Adrenal gland (tissue), 12 donors: Measurements from ENCODE around the gene RAB3IL1. TPM values are rescaled to one million over a fixed set of nuclear protein-coding genes. Genes with fewer than 3 reads are reported as not detected.

ENCODE experiments used
- DNase-seq, 7 donors: peaks; one replicate each; pipeline ENCODE4 v3.0.0-alpha.2; 2019 to 2020
- H3K27ac ChIP-seq, 5 donors: fragments of 200-600 bp; sonication (generic) in 4 of 5; 1 replicate in 3 of 5; 2 replicates in 2 of 5; pipeline versions ENCODE4 v1.5.1 to v1.8.0; 2016 to 2020; ENCODE audit warnings: mild to moderate bottlenecking in 1 of 5
- H3K27me3 ChIP-seq: fragments of 200-600 bp; 2 replicates; pipeline ENCODE4 v1.8.0; 2021
- H3K36me3 ChIP-seq, 2 donors: fragments of 200-600 bp; replicated peaks in 1 of 2; 1 replicate in 1 of 2; 2 replicates in 1 of 2; pipeline versions ENCODE4 v1.5.1 to v1.8.0; 2018 to 2022
- H3K4me1 ChIP-seq, 2 donors: fragments of 200-600 bp; replicated peaks in 1 of 2; 1 replicate in 1 of 2; 2 replicates in 1 of 2; pipeline versions ENCODE4 v1.5.1 to v1.8.0; 2018 to 2021
- H3K4me3 ChIP-seq, 4 donors: fragments of 200-600 bp; sonication (generic) in 3 of 4; one replicate each; pipeline ENCODE4 v1.5.1; 2016 to 2018
- H3K9me3 ChIP-seq, 3 donors: fragments of 200-600 bp; sonication (generic) in 1 of 3; replicated peaks in 1 of 3; 1 replicate in 2 of 3; 2 replicates in 1 of 3; pipeline versions ENCODE4 v1.5.1 to v1.8.0; 2016 to 2021
- POLR2A ChIP-seq, 2 donors: fragments of 450-650 bp; IDR thresholded peaks; one replicate each; pipeline ENCODE4 v1.6.1; 2017; ENCODE audit warnings: antibody characterized with exemption in 2 of 2, mild to moderate bottlenecking in 2 of 2, moderate library complexity in 1 of 2
- WGBS, 4 donors: extraction: QIAGEN DNeasy Blood & Tissue Kit in 2 of 4; methylation state at CpG; one replicate each; pipeline versions ENCODE4 v1.1.5 to v1.1.7; 2013 to 2017; 5-methylcytosine and 5-hydroxymethylcytosine counted together
- intact Hi-C, 2 donors: fragments of 100-400 bp; cut with DNase I; formaldehyde crosslinking; loops; one replicate each; pipeline versions ENCODE4 v1.14.1 to v1.15.0; 2022 to 2023
- polyA plus RNA-seq, 3 donors: library from polyadenylated mRNA; stranded (reverse); fragments of 200-250 nt in 2 of 3; fragments of 350-450 nt in 1 of 3; fragmentation: Illumina TruSeq in 1 of 3; extraction: RNeasy Lipid Tissue Mini Kit (QIAGEN cat#74804) in 1 of 3; gene quantifications; one replicate each; pipeline ENCODE4 v1.2.3, GENCODE V29; 2013 to 2014
- total RNA-seq, 9 donors: library from RNA; depleted of rRNA in 4 of 9; stranded (reverse); fragments of >200 nt in 4 of 9; fragments of 120-200 nt in 1 of 9; fragmentation: NEBNext Ultra II Directional in 1 of 9; extraction: Animal tissue kit (Norgen Biotek cat#: 25700) in 1 of 9; gene quantifications; one replicate each; pipeline versions ENCODE4 v1.1.0 to v1.2.4, GENCODE V29; 2013 to 2023
- TF ChIP-seq, protein P1 (sequence below), 6 experiments: fragments of 450-650 bp in 4 of 6; fragments of 200-600 bp in 2 of 6; sonication (generic) in 1 of 6; IDR thresholded peaks; 1 replicate in 5 of 6; 2 replicates in 1 of 6; pipeline versions ENCODE4 v1.5.1 to v1.8.0; 2016 to 2021; ENCODE audit warnings: antibody characterized with exemption in 6 of 6, mild to moderate bottlenecking in 2 of 6, moderate library complexity in 1 of 6
- donor health status: healthy with polysubstance abuse.
- donor health status: Bipolar disorder and iron deficiency.
- donor health status: DM: yes; HTN: yes; CAD: no.
- donor health status: DM: no; HTN: no; CAD: no.
- donor health status: DM: no; HTN: no; CAD: no.
- donor health status: DM: yes; HTN: yes; CAD: no.

The RAB3IL1 gene
- total and polyA plus RNA-seq, 12 donors: 2.4 to 23.7 (median 17.5) TPM

DNA sequence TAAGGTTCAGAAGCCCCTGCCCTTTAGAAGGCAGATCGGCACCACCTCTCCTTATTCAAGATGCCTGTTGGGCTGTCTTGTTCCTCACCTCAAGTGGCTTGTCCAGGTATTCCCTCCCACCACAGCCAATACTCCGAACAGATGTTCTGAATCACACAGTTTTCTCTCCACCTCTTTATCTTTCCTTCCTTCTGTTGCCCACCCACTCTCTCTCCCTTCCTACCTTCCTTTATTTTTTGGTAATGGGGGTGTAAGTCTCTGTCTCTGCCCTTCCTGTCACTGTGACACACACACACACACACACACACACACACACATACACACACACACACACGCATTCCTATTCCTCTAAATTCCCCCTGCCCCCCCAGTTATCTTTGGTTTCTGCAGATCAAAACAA is 41.2 kb upstream of the RAB3IL1 start:
- peak in 1 of 7 donors; percentile 2 for DNase-seq
- no peaks in the 10 kb centered on the region for H3K9me3 ChIP-seq
- no peak overlapping the region for H3K27ac ChIP-seq
- no peak for TF ChIP-seq POLR2A (IDR thresholded peaks at IDR 0.05)
- TF ChIP-seq, protein P1, sequence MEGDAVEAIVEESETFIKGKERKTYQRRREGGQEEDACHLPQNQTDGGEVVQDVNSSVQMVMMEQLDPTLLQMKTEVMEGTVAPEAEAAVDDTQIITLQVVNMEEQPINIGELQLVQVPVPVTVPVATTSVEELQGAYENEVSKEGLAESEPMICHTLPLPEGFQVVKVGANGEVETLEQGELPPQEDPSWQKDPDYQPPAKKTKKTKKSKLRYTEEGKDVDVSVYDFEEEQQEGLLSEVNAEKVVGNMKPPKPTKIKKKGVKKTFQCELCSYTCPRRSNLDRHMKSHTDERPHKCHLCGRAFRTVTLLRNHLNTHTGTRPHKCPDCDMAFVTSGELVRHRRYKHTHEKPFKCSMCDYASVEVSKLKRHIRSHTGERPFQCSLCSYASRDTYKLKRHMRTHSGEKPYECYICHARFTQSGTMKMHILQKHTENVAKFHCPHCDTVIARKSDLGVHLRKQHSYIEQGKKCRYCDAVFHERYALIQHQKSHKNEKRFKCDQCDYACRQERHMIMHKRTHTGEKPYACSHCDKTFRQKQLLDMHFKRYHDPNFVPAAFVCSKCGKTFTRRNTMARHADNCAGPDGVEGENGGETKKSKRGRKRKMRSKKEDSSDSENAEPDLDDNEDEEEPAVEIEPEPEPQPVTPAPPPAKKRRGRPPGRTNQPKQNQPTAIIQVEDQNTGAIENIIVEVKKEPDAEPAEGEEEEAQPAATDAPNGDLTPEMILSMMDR (IDR thresholded peaks at IDR 0.05): no peak
- H3K4me1 ChIP-seq: peaks cover 5 to 17% of the 10 kb centered on the region in 2 donors
- H3K36me3 ChIP-seq: peaks cover 0 to 4% of the 10 kb centered on the region in 2 donors
- intact Hi-C loops: loop anchor here in 1 of 2 donors (10.0 kb wide), 1 partner anchor 174 kb away; no protein-coding TSS in a partner anchor
- H3K27me3 ChIP-seq: no peaks in the 10 kb centered on the region
- H3K4me3 ChIP-seq: no peak overlapping the region
- 65 to 75% (median 66%) methylated on average over 3 of the region's 3 CpGs for WGBS, 4 donors

- Histone ChIP-seq H3K4me3 (no peak overlapping the region), H3K36me3 (no peaks in the 10 kb centered on the region), H3K27me3 (no peaks in the 10 kb centered on the region), H3K9me3 (no peaks in the 10 kb centered on the region), H3K27ac (no peak overlapping the region), H3K4me1 (peaks cover 5 to 16% of the 10 kb centered on the region in 2 donors)
- TF ChIP-seq POLR2A (IDR thresholded peaks at IDR 0.05): no peak
- TF ChIP-seq, protein P1 (IDR thresholded peaks at IDR 0.05): no peak
- intact Hi-C loops: loop anchor here in 1 of 2 donors (10.0 kb wide), 1 partner anchor 172 kb away; no protein-coding TSS in a partner anchor
- peak in 2 of 7 donors; percentile 21 to 48 for DNase-seq
- 85 to 92% (median 88%) methylated on average over 5 to 7 of the region's 7 CpGs for WGBS, 4 donors
These were observed 39.8 kb upstream of the RAB3IL1 start for GRCh38 chr11:61957021-61957770.

DNA sequence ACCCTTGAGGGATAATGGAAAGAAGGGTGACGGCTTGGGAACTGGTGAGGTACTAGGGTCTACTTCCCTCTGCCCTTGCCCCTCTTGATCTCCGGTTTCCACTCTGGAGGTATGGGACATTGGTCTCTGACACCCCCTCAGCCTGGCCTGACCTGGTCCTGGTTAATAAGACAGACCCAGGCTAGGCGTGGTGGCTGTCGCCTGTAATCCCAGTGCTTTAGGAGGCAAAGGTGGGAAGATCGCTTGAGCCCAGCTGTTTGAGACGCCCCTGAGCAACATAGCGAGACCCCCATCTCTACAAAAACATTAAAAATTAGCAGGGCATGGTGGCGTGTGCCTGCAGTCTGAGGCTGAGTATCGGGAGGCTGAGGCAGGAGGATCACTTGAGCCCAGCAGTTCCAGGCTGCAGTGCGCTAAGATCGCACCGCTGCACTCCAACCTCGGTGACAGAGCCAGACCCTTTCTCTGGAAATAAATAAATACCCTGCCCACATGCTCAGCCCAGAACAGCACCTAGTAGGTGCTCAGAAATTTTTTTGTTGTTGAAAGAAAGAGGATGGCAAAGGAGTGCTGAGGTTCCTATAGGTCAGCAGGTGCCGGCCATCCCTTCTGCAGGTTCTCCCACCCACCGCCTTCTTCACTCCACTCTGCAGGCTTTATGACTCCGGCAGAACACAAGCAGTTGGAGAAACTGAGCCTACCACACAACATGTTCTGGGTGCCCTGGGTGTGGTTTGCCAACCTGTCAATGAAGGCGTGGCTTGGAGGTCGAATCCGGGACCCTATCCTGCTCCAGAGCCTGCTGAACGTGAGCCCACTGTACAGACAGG is 39.0 kb upstream of the RAB3IL1 start:
- Histone ChIP-seq H3K4me1 (peaks cover 5 to 10% of the 10 kb centered on the region in 2 donors), H3K27ac (peak overlapping the region in 3 of 5 donors; percentile 26 to 88 (median 82)), H3K9me3 (no peaks in the 10 kb centered on the region), H3K36me3 (no peaks in the 10 kb centered on the region), H3K27me3 (no peaks in the 10 kb centered on the region), H3K4me3 (peak overlapping the region in 1 of 4 donors; percentile 50)
- DNase-seq: peak in 2 of 7 donors; percentile 14 to 19
- WGBS, 4 donors: 88 to 92% (median 91%) methylated on average over 19 to 20 of the region's 20 CpGs
- no peak for TF ChIP-seq POLR2A (IDR thresholded peaks at IDR 0.05)
- TF ChIP-seq, protein P1 (IDR thresholded peaks at IDR 0.05): no peak
- intact Hi-C loops: loop anchor here in 1 of 2 donors (10.0 kb wide), 1 partner anchor 172 kb away; no protein-coding TSS in a partner anchor
